ENCODE measurements around the gene CBL.

GRCh38 chr11:119156496-119156895 is 49.6 kb upstream of the CBL start:
- TF ChIP-seq POLR2A (IDR thresholded peaks at IDR 0.05) (no peak), CTCF (IDR thresholded peaks at IDR 0.05) (no peak)
